PC-3 (cell line): ENCODE results near the gene RPRD1A. TPM values are rescaled to one million over a fixed set of nuclear protein-coding genes. Genes with fewer than 3 reads are reported as not detected.
A peak's percentile ranks its signal among the peaks of the same experiment; 100 is the strongest.
"Not testable (repeated sequence)": the region's sequence is repeated elsewhere in the genome, so short reads cannot be mapped to it uniquely, and the experiment has no call there.

Experiments used
- ATAC-seq: fragments of 200-7000 bp; cut with Tn5 transposase; 2 replicates; pipeline ENCODE4 v1.9.1; 2020; ENCODE audit warnings: mild to moderate bottlenecking, moderate library complexity
- BruUV-seq: library from RNA; stranded (reverse); fragments of 400-500 nt; replicated peaks from 2 replicates; lab custom pipeline; 2021; lab: Mats Ljungman, UMichigan
- CTCF ChIA-PET: fragments of 300-600 bp; sonication (Branson Sonifier 250); formaldehyde crosslinking; loops from one replicate; lab custom pipeline; 2022; ENCODE audit warnings: antibody characterized with exemption; lab: Charles Lee
- POLR2A ChIA-PET: fragments of 300-600 bp; sonication (Branson Sonifier 250); formaldehyde crosslinking; loops from one replicate; lab custom pipeline; 2022; ENCODE audit warnings: antibody characterized with exemption; ENCODE audit not compliant: unreplicated experiment; lab: Charles Lee
- DNase-seq: peaks from one replicate; pipeline ENCODE4 v3.0.0-alpha.2; 2015
- H2AFZ ChIP-seq: fragments of 300-600 bp; sonication (generic); 2 replicates; pipeline ENCODE4 v1.6.0; 2016; ENCODE audit warnings: antibody characterized with exemption, low read length
- H3F3A ChIP-seq: fragments of 300-600 bp; sonication (generic); one replicate; pipeline ENCODE4 v1.6.0; 2017; ENCODE audit warnings: antibody characterized with exemption, low read length, control low read depth, mild to moderate bottlenecking; ENCODE audit not compliant: unreplicated experiment
- H3K27ac ChIP-seq: fragments of 300-600 bp; sonication (generic); 2 replicates; pipeline ENCODE4 v1.5.1; 2016; ENCODE audit warnings: mild to moderate bottlenecking, low read length
- H3K27me3 ChIP-seq: fragments of 300-600 bp; sonication (generic); 2 replicates; pipeline ENCODE4 v1.6.1; 2016; ENCODE audit warnings: low read length, mixed read lengths
- H3K36me3 ChIP-seq: fragments of 300-600 bp; sonication (generic); 2 replicates; pipeline ENCODE4 v1.6.1; 2016; ENCODE audit warnings: low read depth, mixed run types, low read length, mixed read lengths
- H3K4me1 ChIP-seq: fragments of 300-600 bp; sonication (generic); 2 replicates; pipeline ENCODE4 v1.5.1; 2016; ENCODE audit warnings: low read length; ENCODE audit not compliant: insufficient read depth
- H3K4me2 ChIP-seq: fragments of 300-600 bp; sonication (generic); 2 replicates; pipeline ENCODE4 v1.6.0; 2016; ENCODE audit warnings: low read length
- H3K4me3 ChIP-seq: fragments of 300-600 bp; sonication (generic); 2 replicates; pipeline ENCODE4 v1.5.1; 2016; ENCODE audit warnings: mild to moderate bottlenecking, low read length, mixed read lengths
- H3K79me2 ChIP-seq: fragments of 300-600 bp; sonication (generic); 2 replicates; pipeline ENCODE4 v1.6.1; 2017; ENCODE audit warnings: low read length, mixed read lengths
- H3K9ac ChIP-seq: fragments of 300-600 bp; sonication (generic); 2 replicates; pipeline ENCODE4 v1.6.0; 2016; ENCODE audit warnings: mild to moderate bottlenecking, low read length
- H3K9me2 ChIP-seq: fragments of 300-600 bp; sonication (generic); replicated peaks from 2 replicates; pipeline ENCODE4 v1.6.1; 2016; ENCODE audit warnings: mixed run types, low read length, mixed read lengths
- H3K9me3 ChIP-seq: fragments of 300-600 bp; sonication (generic); 2 replicates; pipeline ENCODE4 v1.6.1; 2016; ENCODE audit warnings: low read length, mixed read lengths
- H4K20me1 ChIP-seq: fragments of 300-600 bp; sonication (generic); 2 replicates; pipeline ENCODE4 v1.6.1; 2016; ENCODE audit warnings: low read length, mixed read lengths
- CTCF ChIP-seq: fragments of 300-600 bp; sonication (generic); conservative IDR thresholded peaks from 2 replicates; pipeline ENCODE4 v1.5.1; 2017; ENCODE audit warnings: antibody characterized with exemption, low read depth, mild to moderate bottlenecking, low read length
- EZH2 ChIP-seq: fragments of 300-600 bp; sonication (generic); IDR thresholded peaks from one replicate; pipeline ENCODE4 v1.6.1; 2017; ENCODE audit warnings: antibody characterized with exemption, mild to moderate bottlenecking, low read length; ENCODE audit not compliant: unreplicated experiment
- EZH2phosphoT487 ChIP-seq: fragments of 300-600 bp; sonication (generic); IDR thresholded peaks from 2 replicates; pipeline ENCODE4 v1.6.1; 2018; ENCODE audit warnings: mild to moderate bottlenecking, antibody characterized with exemption, low read length, borderline replicate concordance
- intact Hi-C: fragments of 100-400 bp; cut with micrococcal nuclease; formaldehyde crosslinking; loops from 2 replicates; pipeline ENCODE4 v1.9.0; 2023
- total RNA-seq: library from RNA; depleted of rRNA; stranded (reverse); fragments of >200 nt; gene quantifications from 2 replicates; pipeline ENCODE4 v1.2.3, GENCODE V29; 2014

RPRD1A gene
- total RNA-seq, 1 experiment from 2014 or later = 42.2 TPM

GRCh38 chr18:36096955-36097354 lies 29.6 kb upstream of the RPRD1A start:
- no peaks in the 10 kb centered on the region for H3K27me3 ChIP-seq
- TF ChIP-seq EZH2 (no peak), EZH2phosphoT487 (no peak), CTCF (no peak)
- H3K9ac ChIP-seq = no peak overlapping the region
- H3K79me2 ChIP-seq = no peaks in the 10 kb centered on the region
- POLR2A ChIA-PET = no interaction called here
- no peak overlapping the region for H3K4me2 ChIP-seq
- H4K20me1 ChIP-seq = no peaks in the 10 kb centered on the region
- intact Hi-C loops = loop anchor here (1.0 to 10.0 kb wide), 5 partner anchors 32 to 660 kb away; partner anchors contain the start of genes ELP2 and SLC39A6
- H3K4me3 ChIP-seq = no peak overlapping the region
- DNase-seq (peak; percentile 1), ATAC-seq (no peak)
- CTCF ChIA-PET = no interaction called here
- H3F3A ChIP-seq = no peaks in the 10 kb centered on the region
- BruUV-seq = no TSS peak
- H3K36me3 ChIP-seq = no peaks in the 10 kb centered on the region
- H3K9me2 ChIP-seq = no peaks in the 10 kb centered on the region
- no peaks in the 10 kb centered on the region for H3K4me1 ChIP-seq
- no peak overlapping the region for H3K27ac ChIP-seq
- H2AFZ ChIP-seq = no peak overlapping the region
- H3K9me3 ChIP-seq = no peaks in the 10 kb centered on the region

- no peaks in the 10 kb centered on the region for H3K79me2 ChIP-seq
- H4K20me1 ChIP-seq = no peaks in the 10 kb centered on the region
- ChIA-PET CTCF (interaction anchor here (0.6 to 1.2 kb wide), 6 partner anchors 23 to 190 kb away, joined by 3 to 14 read pairs (median 4); partner anchors contain the start of gene SLC39A6), POLR2A (interaction anchor here (0.5 kb wide), 1 partner anchor 24 kb away, joined by 4 read pairs; no protein-coding TSS in a partner anchor)
- H2AFZ ChIP-seq = no peak overlapping the region
- BruUV-seq = no TSS peak
- H3K27ac ChIP-seq = no peak overlapping the region
- intact Hi-C loops = loop anchor here (1.0 to 10.0 kb wide), 5 partner anchors 33 to 661 kb away; partner anchors contain the start of genes ELP2 and SLC39A6
- no peaks in the 10 kb centered on the region for H3K9me2 ChIP-seq
- H3F3A ChIP-seq = no peaks in the 10 kb centered on the region
- DNase-seq (peak; percentile 48), ATAC-seq (no peak)
- no peaks in the 10 kb centered on the region for H3K4me1 ChIP-seq
- no peaks in the 10 kb centered on the region for H3K27me3 ChIP-seq
- no peak overlapping the region for H3K4me3 ChIP-seq
- H3K9me3 ChIP-seq = no peaks in the 10 kb centered on the region
- no peak overlapping the region for H3K9ac ChIP-seq
- TF ChIP-seq EZH2phosphoT487 = no peak
- no peak for TF ChIP-seq EZH2
- TF ChIP-seq CTCF = peak; percentile 56
- no peaks in the 10 kb centered on the region for H3K36me3 ChIP-seq
- H3K4me2 ChIP-seq = no peak overlapping the region
Measured at GRCh38 chr18:36095936-36096519, 28.7 kb upstream of the RPRD1A start.

- CTCF ChIA-PET = no interaction called here
- Histone ChIP-seq H3K9me3 (no peaks in the 10 kb centered on the region), H3K4me1 (no peaks in the 10 kb centered on the region), H3K4me2 (no peak overlapping the region), H3K9me2 (no peaks in the 10 kb centered on the region), H4K20me1 (no peaks in the 10 kb centered on the region), H3K27ac (no peak overlapping the region), H3K27me3 (no peaks in the 10 kb centered on the region), H3F3A (no peaks in the 10 kb centered on the region), H3K36me3 (no peaks in the 10 kb centered on the region), H2AFZ (no peak overlapping the region), H3K4me3 (no peak overlapping the region), H3K79me2 (no peaks in the 10 kb centered on the region), H3K9ac (no peak overlapping the region)
- BruUV-seq = no TSS peak
- ATAC-seq (no peak), DNase-seq (no peak)
- TF ChIP-seq CTCF (no peak), EZH2phosphoT487 (no peak), EZH2 (no peak)
- intact Hi-C loops = loop anchor here (10.0 kb wide), 1 partner anchor 320 kb away; no protein-coding TSS in a partner anchor
- POLR2A ChIA-PET = no interaction called here
Measured at GRCh38 chr18:36094431-36094830, 27.1 kb upstream of the RPRD1A start.

- intact Hi-C loops = loop anchor here (10.0 kb wide), 1 partner anchor 323 kb away; no protein-coding TSS in a partner anchor
- H4K20me1 ChIP-seq, H3K9ac ChIP-seq, H3F3A ChIP-seq, H3K27ac ChIP-seq, H3K9me2 ChIP-seq, H3K36me3 ChIP-seq, H3K27me3 ChIP-seq, H3K4me3 ChIP-seq, ATAC-seq, CTCF ChIA-PET, H3K79me2 ChIP-seq, H3K4me2 ChIP-seq, H3K4me1 ChIP-seq, BruUV-seq, H2AFZ ChIP-seq, DNase-seq, H3K9me3 ChIP-seq: not testable (repeated sequence)
- POLR2A ChIA-PET = interaction anchor here (0.6 kb wide), 1 partner anchor 26 kb away, joined by 4 read pairs; no protein-coding TSS in a partner anchor
Measured at GRCh38 chr18:36092116-36092515, 24.8 kb upstream of the RPRD1A start.
